Prostate gland (tissue), 2 donors: ENCODE data around the gene PTK6. TPM values are rescaled to one million over a fixed set of nuclear protein-coding genes. Genes with fewer than 3 reads are reported as not detected.

ENCODE experiments used
- DNase-seq: peaks from one replicate; pipeline ENCODE4 v3.0.0-alpha.2; 2019; ENCODE audit warnings: low spot score
- H3K27ac ChIP-seq, 2 donors: fragments of 200-600 bp; sonication (generic); 2 replicates each; pipeline ENCODE4 v1.5.1; 2017 to 2019
- H3K27me3 ChIP-seq: fragments of 200-600 bp; sonication (generic); replicated peaks from 2 replicates; pipeline ENCODE4 v1.5.1; 2019; ENCODE audit not compliant: insufficient read depth
- H3K36me3 ChIP-seq, 2 donors: fragments of 200-600 bp; sonication (generic); 1 replicate in 1 of 2; 2 replicates in 1 of 2; pipeline versions ENCODE4 v1.5.1 to v1.8.1; 2017 to 2019
- H3K4me1 ChIP-seq: fragments of 200-600 bp; sonication (generic); replicated peaks from 2 replicates; pipeline ENCODE4 v1.5.1; 2019
- H3K4me3 ChIP-seq, 2 donors: fragments of 200-600 bp; sonication (generic); 2 replicates each; pipeline ENCODE4 v1.5.1; 2017 to 2019
- H3K9me3 ChIP-seq: fragments of 200-600 bp; sonication (generic); 2 replicates; pipeline ENCODE4 v1.5.1; 2017
- CTCF ChIP-seq, 4 experiments: fragments of 200-600 bp in 2 of 4; fragments of 450-650 bp in 2 of 4; sonication (generic) in 2 of 4; IDR thresholded peaks; 1 replicate in 3 of 4; 2 replicates in 1 of 4; pipeline ENCODE4 v1.5.1; 2016 to 2019; ENCODE audit warnings: antibody characterized with exemption in 4 of 4, mild to moderate bottlenecking in 2 of 4, moderate library complexity in 2 of 4
- POLR2A ChIP-seq: fragments of 450-650 bp; IDR thresholded peaks from one replicate; pipeline ENCODE4 v1.6.1; 2016; ENCODE audit warnings: antibody characterized with exemption, mild to moderate bottlenecking
- POLR2AphosphoS5 ChIP-seq: sonication (generic); formaldehyde crosslinking; IDR thresholded peaks from one replicate; pipeline ENCODE4 v1.6.1; 2017; ENCODE audit warnings: antibody characterized with exemption
- WGBS: methylation state at CpG from one replicate; pipeline ENCODE4 v1.1.5; 2018; 5-methylcytosine and 5-hydroxymethylcytosine counted together
- intact Hi-C: fragments of 100-400 bp; cut with DNase I; formaldehyde crosslinking; loops from one replicate; pipeline ENCODE4 v1.14.2; 2022
- total RNA-seq, 2 donors: library from RNA; depleted of rRNA; stranded (reverse); fragments of >200 nt; gene quantifications; one replicate each; pipeline ENCODE4 v1.1.0, GENCODE V29; 2016

PTK6 gene
- total RNA-seq, 2 donors from 2014 or later = 0.77 to 1.1 TPM

- Histone ChIP-seq H3K4me3 (no peak within 1 kb of the TSS), H3K9me3 (no peaks in the 10 kb centered on the region), H3K27ac (no peak within 1 kb of the TSS), H3K27me3 (no peaks in the 10 kb centered on the region), H3K4me1 (no peaks in the 10 kb centered on the region), H3K36me3 (no peaks in the 10 kb centered on the region)
- no peak for DNase-seq
- TF ChIP-seq CTCF (IDR thresholded peaks at IDR 0.05) (no peak), POLR2A (no peak), POLR2AphosphoS5 (no peak)
- 47% methylated on average over 35 of the region's 35 CpGs for WGBS
- intact Hi-C loops = no loop called here
Measured at GRCh38 chr20:63547725-63548480, 10.7 kb upstream of the PTK6 start, which contains the start of gene SRMS. Gene SRMS, minus strand, starts transcription at chr20:63547749. Its CDS starts 286 bp downstream, at chr20:63547463.

GRCh38 chr20:63546956-63547724 lies 10.0 kb upstream of the PTK6 start:
- 50% methylated on average over 41 of the region's 58 CpGs for WGBS
- Histone ChIP-seq H3K4me1 (no peaks in the 10 kb centered on the region), H3K27me3 (no peaks in the 10 kb centered on the region), H3K27ac (no peak overlapping the region), H3K36me3 (no peaks in the 10 kb centered on the region), H3K4me3 (no peak overlapping the region), H3K9me3 (no peaks in the 10 kb centered on the region)
- TF ChIP-seq POLR2A = no peak
- no peak for TF ChIP-seq POLR2AphosphoS5
- no peak for TF ChIP-seq CTCF (IDR thresholded peaks at IDR 0.05)
- intact Hi-C loops = no loop called here
- no peak for DNase-seq

- no peaks in the 10 kb centered on the region for H3K27me3 ChIP-seq
- H3K4me1 ChIP-seq = no peaks in the 10 kb centered on the region
- H3K27ac ChIP-seq = no peak overlapping the region
- TF ChIP-seq CTCF (IDR thresholded peaks at IDR 0.05) (no peak), POLR2AphosphoS5 (no peak), POLR2A (no peak)
- no peaks in the 10 kb centered on the region for H3K9me3 ChIP-seq
- no peak overlapping the region for H3K4me3 ChIP-seq
- DNase-seq = no peak
- intact Hi-C loops = no loop called here
- WGBS = 64% methylated on average over 9 of the region's 20 CpGs
- no peaks in the 10 kb centered on the region for H3K36me3 ChIP-seq
Measured at GRCh38 chr20:63546256-63546955, 9.2 kb upstream of the PTK6 start.

GRCh38 chr20:63545814-63546213 lies 8.6 kb upstream of the PTK6 start:
- no peak for DNase-seq
- no peak overlapping the region for H3K27ac ChIP-seq
- no peaks in the 10 kb centered on the region for H3K9me3 ChIP-seq
- H3K36me3 ChIP-seq = no peaks in the 10 kb centered on the region
- TF ChIP-seq POLR2A = no peak
- TF ChIP-seq POLR2AphosphoS5 = no peak
- no peak for TF ChIP-seq CTCF (IDR thresholded peaks at IDR 0.05)
- intact Hi-C loops = no loop called here
- no peaks in the 10 kb centered on the region for H3K27me3 ChIP-seq
- H3K4me1 ChIP-seq = no peaks in the 10 kb centered on the region
- H3K4me3 ChIP-seq = no peak overlapping the region
- 58% methylated on average over 6 of the region's 6 CpGs for WGBS
